ENCODE results near the gene KIAA1958.

DNA sequence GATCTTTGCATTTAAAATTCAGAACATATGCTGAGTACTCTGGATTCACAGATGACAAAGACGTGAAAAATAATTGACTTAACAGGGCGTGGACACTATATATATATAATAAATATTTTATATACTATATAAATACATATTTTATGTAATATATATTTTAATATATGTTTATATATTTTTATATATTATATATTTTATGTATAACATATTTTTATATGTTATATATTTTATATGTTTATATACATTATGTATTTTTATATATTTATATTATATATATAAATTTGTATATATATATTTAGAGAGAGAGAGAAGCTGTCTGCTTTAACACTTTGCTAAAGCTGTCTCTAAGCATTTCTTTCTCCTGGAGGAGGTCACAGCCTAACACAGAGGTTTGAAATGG, 118.2 kb downstream of the KIAA1958 start:
- TF ChIP-seq, protein P1, sequence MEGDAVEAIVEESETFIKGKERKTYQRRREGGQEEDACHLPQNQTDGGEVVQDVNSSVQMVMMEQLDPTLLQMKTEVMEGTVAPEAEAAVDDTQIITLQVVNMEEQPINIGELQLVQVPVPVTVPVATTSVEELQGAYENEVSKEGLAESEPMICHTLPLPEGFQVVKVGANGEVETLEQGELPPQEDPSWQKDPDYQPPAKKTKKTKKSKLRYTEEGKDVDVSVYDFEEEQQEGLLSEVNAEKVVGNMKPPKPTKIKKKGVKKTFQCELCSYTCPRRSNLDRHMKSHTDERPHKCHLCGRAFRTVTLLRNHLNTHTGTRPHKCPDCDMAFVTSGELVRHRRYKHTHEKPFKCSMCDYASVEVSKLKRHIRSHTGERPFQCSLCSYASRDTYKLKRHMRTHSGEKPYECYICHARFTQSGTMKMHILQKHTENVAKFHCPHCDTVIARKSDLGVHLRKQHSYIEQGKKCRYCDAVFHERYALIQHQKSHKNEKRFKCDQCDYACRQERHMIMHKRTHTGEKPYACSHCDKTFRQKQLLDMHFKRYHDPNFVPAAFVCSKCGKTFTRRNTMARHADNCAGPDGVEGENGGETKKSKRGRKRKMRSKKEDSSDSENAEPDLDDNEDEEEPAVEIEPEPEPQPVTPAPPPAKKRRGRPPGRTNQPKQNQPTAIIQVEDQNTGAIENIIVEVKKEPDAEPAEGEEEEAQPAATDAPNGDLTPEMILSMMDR (IDR thresholded peaks at IDR 0.05): no peak
- TF ChIP-seq RFX5 (IDR thresholded peaks at IDR 0.05; ENCODE audit: low read length) (no peak), YY1 (IDR thresholded peaks at IDR 0.05; ENCODE audit: low read depth) (no peak), FOSL2 (IDR thresholded peaks at IDR 0.05; ENCODE audit: borderline replicate concordance, low read depth) (no peak), POLR2AphosphoS5 (IDR thresholded peaks at IDR 0.05; ENCODE audit: low read depth, low read length) (no peak), FOXM1 (IDR thresholded peaks at IDR 0.05; ENCODE audit: low read depth) (no peak), NFIC (IDR thresholded peaks at IDR 0.05; ENCODE audit: borderline replicate concordance) (no peak), NRF1 (IDR thresholded peaks at IDR 0.05; ENCODE audit: low read depth, low read length) (no peak), RAD21 (IDR thresholded peaks at IDR 0.05; ENCODE audit: low read length) (no peak), GABPA (IDR thresholded peaks at IDR 0.05; ENCODE audit: low read depth) (no peak), EP300 (IDR thresholded peaks at IDR 0.05; ENCODE audit: borderline replicate concordance in 1 of 2, low read depth in 1 of 2, low read length in 1 of 2) (no peak), CHD2 (IDR thresholded peaks at IDR 0.05; ENCODE audit: low read length, partially characterized antibody) (no peak)
- TF ChIP-seq, protein P2, sequence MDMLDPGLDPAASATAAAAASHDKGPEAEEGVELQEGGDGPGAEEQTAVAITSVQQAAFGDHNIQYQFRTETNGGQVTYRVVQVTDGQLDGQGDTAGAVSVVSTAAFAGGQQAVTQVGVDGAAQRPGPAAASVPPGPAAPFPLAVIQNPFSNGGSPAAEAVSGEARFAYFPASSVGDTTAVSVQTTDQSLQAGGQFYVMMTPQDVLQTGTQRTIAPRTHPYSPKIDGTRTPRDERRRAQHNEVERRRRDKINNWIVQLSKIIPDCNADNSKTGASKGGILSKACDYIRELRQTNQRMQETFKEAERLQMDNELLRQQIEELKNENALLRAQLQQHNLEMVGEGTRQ (IDR thresholded peaks at IDR 0.05; ENCODE audit: borderline replicate concordance, low read depth, low read length): no peak
- TF ChIP-seq, protein P3, sequence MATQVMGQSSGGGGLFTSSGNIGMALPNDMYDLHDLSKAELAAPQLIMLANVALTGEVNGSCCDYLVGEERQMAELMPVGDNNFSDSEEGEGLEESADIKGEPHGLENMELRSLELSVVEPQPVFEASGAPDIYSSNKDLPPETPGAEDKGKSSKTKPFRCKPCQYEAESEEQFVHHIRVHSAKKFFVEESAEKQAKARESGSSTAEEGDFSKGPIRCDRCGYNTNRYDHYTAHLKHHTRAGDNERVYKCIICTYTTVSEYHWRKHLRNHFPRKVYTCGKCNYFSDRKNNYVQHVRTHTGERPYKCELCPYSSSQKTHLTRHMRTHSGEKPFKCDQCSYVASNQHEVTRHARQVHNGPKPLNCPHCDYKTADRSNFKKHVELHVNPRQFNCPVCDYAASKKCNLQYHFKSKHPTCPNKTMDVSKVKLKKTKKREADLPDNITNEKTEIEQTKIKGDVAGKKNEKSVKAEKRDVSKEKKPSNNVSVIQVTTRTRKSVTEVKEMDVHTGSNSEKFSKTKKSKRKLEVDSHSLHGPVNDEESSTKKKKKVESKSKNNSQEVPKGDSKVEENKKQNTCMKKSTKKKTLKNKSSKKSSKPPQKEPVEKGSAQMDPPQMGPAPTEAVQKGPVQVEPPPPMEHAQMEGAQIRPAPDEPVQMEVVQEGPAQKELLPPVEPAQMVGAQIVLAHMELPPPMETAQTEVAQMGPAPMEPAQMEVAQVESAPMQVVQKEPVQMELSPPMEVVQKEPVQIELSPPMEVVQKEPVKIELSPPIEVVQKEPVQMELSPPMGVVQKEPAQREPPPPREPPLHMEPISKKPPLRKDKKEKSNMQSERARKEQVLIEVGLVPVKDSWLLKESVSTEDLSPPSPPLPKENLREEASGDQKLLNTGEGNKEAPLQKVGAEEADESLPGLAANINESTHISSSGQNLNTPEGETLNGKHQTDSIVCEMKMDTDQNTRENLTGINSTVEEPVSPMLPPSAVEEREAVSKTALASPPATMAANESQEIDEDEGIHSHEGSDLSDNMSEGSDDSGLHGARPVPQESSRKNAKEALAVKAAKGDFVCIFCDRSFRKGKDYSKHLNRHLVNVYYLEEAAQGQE (IDR thresholded peaks at IDR 0.05; ENCODE audit: low read depth, low read length): no peak
